Hepatocyte (in vitro differentiated cells): Measurements from ENCODE around the gene B3GNT7. TPM values are rescaled to one million over a fixed set of nuclear protein-coding genes. Genes with fewer than 3 reads are reported as not detected.
A peak's percentile ranks its signal among the peaks of the same experiment; 100 is the strongest.

Experiments
- DNase-seq: peaks from one replicate; pipeline ENCODE4 v3.0.0-alpha.2; 2016; ENCODE audit warnings: low spot score
- H2AFZ ChIP-seq: fragments of 200-600 bp; sonication (generic); 2 replicates; pipeline ENCODE4 v1.6.0; 2016; ENCODE audit warnings: antibody characterized with exemption, mild to moderate bottlenecking
- H3K27ac ChIP-seq: fragments of 200-600 bp; sonication (generic); 2 replicates; pipeline ENCODE4 v1.5.1; 2016; ENCODE audit warnings: mild to moderate bottlenecking
- H3K27me3 ChIP-seq: fragments of 200-600 bp; sonication (generic); 2 replicates; pipeline ENCODE4 v1.6.1; 2016
- H3K36me3 ChIP-seq: fragments of 200-600 bp; sonication (generic); replicated peaks from 2 replicates; pipeline ENCODE4 v1.5.1; 2016; ENCODE audit warnings: low read depth; ENCODE audit not compliant: insufficient read depth
- H3K4me1 ChIP-seq: fragments of 200-600 bp; sonication (generic); 2 replicates; pipeline ENCODE4 v1.5.1; 2016; ENCODE audit warnings: mild to moderate bottlenecking, moderate library complexity; ENCODE audit not compliant: insufficient read depth
- H3K4me2 ChIP-seq: fragments of 200-600 bp; sonication (generic); 2 replicates; pipeline ENCODE4 v1.6.0; 2016
- H3K4me3 ChIP-seq: fragments of 200-600 bp; sonication (generic); 2 replicates; pipeline ENCODE4 v1.5.1; 2016; ENCODE audit warnings: mild to moderate bottlenecking
- H3K79me2 ChIP-seq: fragments of 200-600 bp; sonication (generic); 2 replicates; pipeline ENCODE4 v1.6.0; 2017; ENCODE audit warnings: mild to moderate bottlenecking
- H3K9me2 ChIP-seq: fragments of 200-600 bp; sonication (generic); replicated peaks from 2 replicates; pipeline ENCODE4 v1.6.0; 2017; ENCODE audit warnings: mild to moderate bottlenecking; ENCODE audit not compliant: insufficient read depth
- H3K9me3 ChIP-seq: fragments of 200-600 bp; sonication (generic); 2 replicates; pipeline ENCODE4 v1.5.1; 2016; ENCODE audit warnings: low read depth, mild to moderate bottlenecking
- H4K20me1 ChIP-seq: fragments of 200-600 bp; sonication (generic); 2 replicates; pipeline ENCODE4 v1.6.0; 2016; ENCODE audit warnings: mild to moderate bottlenecking; ENCODE audit not compliant: insufficient read depth, poor library complexity, severe bottlenecking
- EZH2 ChIP-seq: fragments of 200-600 bp; sonication (generic); IDR thresholded peaks from 2 replicates; pipeline ENCODE4 v1.6.1; 2016; ENCODE audit warnings: antibody characterized with exemption, mild to moderate bottlenecking, borderline replicate concordance
- EZH2phosphoT487 ChIP-seq: fragments of 200-600 bp; sonication (generic); IDR thresholded peaks from one replicate; pipeline ENCODE4 v1.6.1; 2018; ENCODE audit warnings: antibody characterized with exemption, mild to moderate bottlenecking, low read depth, moderate library complexity; ENCODE audit not compliant: unreplicated experiment, severe bottlenecking
- WGBS: methylation state at CpG from one replicate; pipeline ENCODE4 v1.1.6; 2016; ENCODE audit warnings: low lambda C conversion rate; ENCODE audit errors: missing lambda C conversion rate; 5-methylcytosine and 5-hydroxymethylcytosine counted together
- polyA plus RNA-seq: library from polyadenylated mRNA; unstranded; fragments of >200 nt; fragmentation: Nextera tagmentation; extraction: Ambion mirVana; gene quantifications from 2 replicates; pipeline ENCODE4 v1.2.1, GENCODE V29; 2016
- total RNA-seq: library from RNA; depleted of rRNA; stranded (reverse); fragments of >200 nt; gene quantifications from 2 replicates; pipeline ENCODE4 v1.2.3, GENCODE V29; 2014
- TF ChIP-seq, protein P1 (sequence below): fragments of 200-600 bp; sonication (generic); IDR thresholded peaks from 2 replicates; pipeline ENCODE4 v1.5.1; 2016; ENCODE audit warnings: antibody characterized with exemption, mild to moderate bottlenecking; ENCODE audit not compliant: poor library complexity

B3GNT7 gene
- total and polyA plus RNA-seq, 2 experiments from 2014 or later, result 4.3 to 6.2 TPM

GRCh38 chr2:231410293-231411004 is 14.9 kb downstream of the B3GNT7 start:
- TF ChIP-seq, protein P1, sequence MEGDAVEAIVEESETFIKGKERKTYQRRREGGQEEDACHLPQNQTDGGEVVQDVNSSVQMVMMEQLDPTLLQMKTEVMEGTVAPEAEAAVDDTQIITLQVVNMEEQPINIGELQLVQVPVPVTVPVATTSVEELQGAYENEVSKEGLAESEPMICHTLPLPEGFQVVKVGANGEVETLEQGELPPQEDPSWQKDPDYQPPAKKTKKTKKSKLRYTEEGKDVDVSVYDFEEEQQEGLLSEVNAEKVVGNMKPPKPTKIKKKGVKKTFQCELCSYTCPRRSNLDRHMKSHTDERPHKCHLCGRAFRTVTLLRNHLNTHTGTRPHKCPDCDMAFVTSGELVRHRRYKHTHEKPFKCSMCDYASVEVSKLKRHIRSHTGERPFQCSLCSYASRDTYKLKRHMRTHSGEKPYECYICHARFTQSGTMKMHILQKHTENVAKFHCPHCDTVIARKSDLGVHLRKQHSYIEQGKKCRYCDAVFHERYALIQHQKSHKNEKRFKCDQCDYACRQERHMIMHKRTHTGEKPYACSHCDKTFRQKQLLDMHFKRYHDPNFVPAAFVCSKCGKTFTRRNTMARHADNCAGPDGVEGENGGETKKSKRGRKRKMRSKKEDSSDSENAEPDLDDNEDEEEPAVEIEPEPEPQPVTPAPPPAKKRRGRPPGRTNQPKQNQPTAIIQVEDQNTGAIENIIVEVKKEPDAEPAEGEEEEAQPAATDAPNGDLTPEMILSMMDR, result peak; percentile 46
- no peak for TF ChIP-seq EZH2phosphoT487
- TF ChIP-seq EZH2, result no peak
- Histone ChIP-seq H3K27ac (peak overlapping the region; percentile 3), H3K27me3 (no peaks in the 10 kb centered on the region), H3K4me2 (no peak overlapping the region), H3K4me1 (peaks cover 17% of the 10 kb centered on the region), H2AFZ (no peak overlapping the region), H3K79me2 (no peaks in the 10 kb centered on the region), H3K9me2 (no peaks in the 10 kb centered on the region), H3K4me3 (no peak overlapping the region), H4K20me1 (no peaks in the 10 kb centered on the region), H3K36me3 (no peaks in the 10 kb centered on the region), H3K9me3 (no peaks in the 10 kb centered on the region)
- WGBS, result 61% methylated on average over 6 of the region's 6 CpGs
- DNase-seq, result no peak

- H3K27me3 ChIP-seq, result no peaks in the 10 kb centered on the region
- no peak overlapping the region for H2AFZ ChIP-seq
- TF ChIP-seq, protein P1, result no peak
- TF ChIP-seq EZH2phosphoT487 (no peak), EZH2 (no peak)
- no peaks in the 10 kb centered on the region for H3K36me3 ChIP-seq
- H4K20me1 ChIP-seq, result no peaks in the 10 kb centered on the region
- peak overlapping the region; percentile 98 for H3K4me2 ChIP-seq
- no peaks in the 10 kb centered on the region for H3K9me2 ChIP-seq
- no peaks in the 10 kb centered on the region for H3K79me2 ChIP-seq
- WGBS, result 48% methylated on average over 3 of the region's 3 CpGs
- no peaks in the 10 kb centered on the region for H3K9me3 ChIP-seq
- H3K4me3 ChIP-seq, result no peak overlapping the region
- no peak for DNase-seq
- H3K27ac ChIP-seq, result no peak overlapping the region
- peaks cover 17% of the 10 kb centered on the region for H3K4me1 ChIP-seq
Measured at GRCh38 chr2:231411237-231411636, 15.7 kb downstream of the B3GNT7 start.

- H4K20me1 ChIP-seq, result no peaks in the 10 kb centered on the region
- no peaks in the 10 kb centered on the region for H3K36me3 ChIP-seq
- H3K9me3 ChIP-seq, result no peaks in the 10 kb centered on the region
- peaks cover 17% of the 10 kb centered on the region for H3K4me1 ChIP-seq
- H3K79me2 ChIP-seq, result no peaks in the 10 kb centered on the region
- H2AFZ ChIP-seq, result peak overlapping the region; percentile 83
- H3K4me2 ChIP-seq, result peak overlapping the region; percentile 98
- no peaks in the 10 kb centered on the region for H3K9me2 ChIP-seq
- WGBS, result 2% methylated on average over 38 of the region's 67 CpGs
- peak overlapping the region; percentile 47 for H3K4me3 ChIP-seq
- H3K27ac ChIP-seq, result peak overlapping the region; percentile 66
- no peak for TF ChIP-seq EZH2phosphoT487
- TF ChIP-seq, protein P1, result peak; percentile 94
- no peaks in the 10 kb centered on the region for H3K27me3 ChIP-seq
- peak; percentile 92 for DNase-seq
Measured at GRCh38 chr2:231411831-231412617, 16.5 kb downstream of the B3GNT7 start.
